ENCODE measurements around the gene ARSK.

DNA sequence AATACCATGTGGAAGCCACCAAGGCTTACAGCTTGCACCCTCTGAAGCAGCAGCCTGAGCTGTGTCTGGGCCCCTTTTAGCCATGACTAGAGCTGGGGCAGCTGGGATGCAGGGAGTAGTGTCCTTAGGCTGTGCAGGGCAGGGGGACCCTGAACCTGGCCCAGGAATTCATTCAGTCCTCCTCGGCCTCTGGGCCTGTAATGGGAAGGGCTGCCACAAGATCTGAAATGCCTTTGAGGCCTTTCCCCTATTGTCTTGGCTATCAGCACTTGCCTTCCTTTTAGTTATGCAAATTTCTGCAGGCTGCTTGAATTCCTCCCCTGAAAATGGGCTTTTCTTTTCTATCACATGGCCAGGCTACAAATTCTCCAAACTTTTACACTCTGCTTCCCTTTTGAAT lies 74.0 kb downstream of the ARSK start:
- TF ChIP-seq FOXA1 (IDR thresholded peaks at IDR 0.05) (no peak), FOXK2 (IDR thresholded peaks at IDR 0.05) (no peak)
- TF ChIP-seq, protein P1, sequence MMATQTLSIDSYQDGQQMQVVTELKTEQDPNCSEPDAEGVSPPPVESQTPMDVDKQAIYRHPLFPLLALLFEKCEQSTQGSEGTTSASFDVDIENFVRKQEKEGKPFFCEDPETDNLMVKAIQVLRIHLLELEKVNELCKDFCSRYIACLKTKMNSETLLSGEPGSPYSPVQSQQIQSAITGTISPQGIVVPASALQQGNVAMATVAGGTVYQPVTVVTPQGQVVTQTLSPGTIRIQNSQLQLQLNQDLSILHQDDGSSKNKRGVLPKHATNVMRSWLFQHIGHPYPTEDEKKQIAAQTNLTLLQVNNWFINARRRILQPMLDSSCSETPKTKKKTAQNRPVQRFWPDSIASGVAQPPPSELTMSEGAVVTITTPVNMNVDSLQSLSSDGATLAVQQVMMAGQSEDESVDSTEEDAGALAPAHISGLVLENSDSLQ (IDR thresholded peaks at IDR 0.05): no peak

Data from HEK293T (cell line).